OCI-M2 (cell line): ENCODE results near the gene ESRRA.

Experiments
- DNase-seq: peaks from one replicate; lab custom pipeline; 2025; ENCODE audit not compliant: unreplicated experiment; lab: John Stamatoyannopoulos, UW

The ESRRA gene

DNA sequence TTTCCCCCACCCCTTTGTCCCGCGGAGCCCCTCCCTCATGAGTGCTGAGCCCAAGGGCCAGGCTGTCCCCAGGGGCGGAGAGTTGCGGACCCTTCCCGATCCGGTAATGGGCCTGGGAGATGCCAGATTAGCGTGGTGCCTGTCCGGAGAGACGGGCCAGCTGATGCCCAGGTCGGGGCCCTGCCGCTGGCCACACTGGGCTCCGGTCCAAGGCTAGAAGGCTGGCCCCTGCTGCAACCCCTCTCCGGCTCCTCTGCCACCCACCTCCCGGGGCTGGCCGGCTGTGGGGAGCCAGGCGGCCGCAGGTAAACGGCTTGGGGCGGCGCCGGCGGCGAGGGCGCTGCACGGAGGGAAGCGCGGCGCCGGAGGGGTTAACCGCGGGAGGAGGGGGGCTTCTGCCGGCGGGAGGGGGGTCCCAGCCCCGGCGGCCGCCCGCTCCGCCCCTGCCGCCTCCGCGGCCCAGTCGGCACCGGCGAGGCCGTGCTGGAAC is 14.0 kb upstream of the ESRRA start, which contains the start of gene KCNK4:
Gene KCNK4, plus strand, starts transcription at position 41 of the 490 bp plus-strand sequence. CDS start 1,717 bp downstream, outside the sequence.
- DNase-seq: no peak

DNA sequence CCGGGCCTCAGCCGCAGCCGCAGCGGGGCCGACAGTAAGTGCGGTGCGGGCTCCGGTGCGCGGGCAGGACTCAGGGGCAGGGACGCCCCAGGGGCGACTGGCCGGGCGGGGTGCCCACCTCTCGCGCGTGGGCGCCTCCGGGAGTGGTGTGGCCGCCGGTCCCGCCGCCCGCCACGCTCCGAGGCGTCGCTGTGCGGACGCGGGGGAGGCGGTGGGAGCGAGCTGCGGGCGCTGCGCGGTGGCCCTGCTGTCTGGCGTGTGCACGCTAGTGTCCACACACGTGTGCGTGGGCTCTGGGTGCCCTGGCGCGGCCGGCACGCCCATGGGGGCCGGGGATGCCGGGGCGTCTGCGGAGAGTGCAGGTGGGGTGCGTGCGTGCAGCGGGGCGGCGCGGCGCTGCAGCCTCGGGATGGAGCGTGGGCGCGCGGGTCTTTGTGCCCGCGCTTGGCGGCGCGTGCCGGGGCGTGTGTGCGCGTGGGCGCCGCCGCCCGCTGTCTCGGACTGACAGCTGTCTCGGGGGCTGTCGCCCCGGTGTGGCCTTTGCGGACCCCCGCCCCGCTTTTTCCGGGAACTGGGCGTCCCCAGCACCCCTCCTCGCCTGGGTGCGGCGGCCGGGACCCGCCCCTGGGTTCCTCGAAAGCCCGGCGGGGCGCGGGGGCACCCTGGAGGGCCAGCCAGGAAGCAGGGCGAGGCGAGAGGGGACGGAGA is 13.4 kb upstream of the ESRRA start:
- DNase-seq: no peak

DNA sequence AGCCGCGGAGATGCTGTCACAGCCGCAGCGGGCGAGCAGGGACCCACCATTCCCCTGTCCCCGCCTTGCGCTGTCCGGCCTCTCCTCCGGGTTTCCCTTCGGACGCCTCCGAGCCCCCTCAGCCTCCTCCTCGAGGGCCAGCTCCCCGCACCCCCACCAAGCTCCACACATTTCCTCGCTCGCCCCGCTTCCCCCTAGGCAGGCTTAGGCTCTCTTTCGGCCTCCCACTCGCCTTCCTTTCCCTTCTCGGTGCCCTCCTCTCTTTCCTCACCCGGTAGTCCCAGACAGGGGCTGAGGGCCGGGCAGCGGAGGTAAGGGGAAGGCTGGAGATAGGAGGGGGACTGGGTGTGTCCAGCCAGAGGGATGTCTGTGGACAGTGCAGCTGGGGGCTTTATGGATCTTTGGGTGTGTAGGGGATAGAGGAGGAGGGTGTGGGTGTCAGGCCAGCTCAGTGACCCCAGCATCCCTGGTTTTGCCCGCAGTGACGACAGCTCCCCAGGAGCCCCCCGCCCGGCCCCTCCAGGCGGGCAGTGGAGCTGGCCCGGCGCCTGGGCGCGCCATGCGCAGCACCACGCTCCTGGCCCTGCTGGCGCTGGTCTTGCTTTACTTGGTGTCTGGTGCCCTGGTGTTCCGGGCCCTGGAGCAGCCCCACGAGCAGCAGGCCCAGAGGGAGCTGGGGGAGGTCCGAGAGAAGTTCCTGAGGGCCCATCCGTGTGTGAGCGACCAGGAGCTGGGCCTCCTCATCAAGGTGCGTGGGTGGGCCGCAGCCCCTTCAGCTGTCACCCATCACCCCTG is 12.7 kb upstream of the ESRRA start:
- DNase-seq: no peak

DNA sequence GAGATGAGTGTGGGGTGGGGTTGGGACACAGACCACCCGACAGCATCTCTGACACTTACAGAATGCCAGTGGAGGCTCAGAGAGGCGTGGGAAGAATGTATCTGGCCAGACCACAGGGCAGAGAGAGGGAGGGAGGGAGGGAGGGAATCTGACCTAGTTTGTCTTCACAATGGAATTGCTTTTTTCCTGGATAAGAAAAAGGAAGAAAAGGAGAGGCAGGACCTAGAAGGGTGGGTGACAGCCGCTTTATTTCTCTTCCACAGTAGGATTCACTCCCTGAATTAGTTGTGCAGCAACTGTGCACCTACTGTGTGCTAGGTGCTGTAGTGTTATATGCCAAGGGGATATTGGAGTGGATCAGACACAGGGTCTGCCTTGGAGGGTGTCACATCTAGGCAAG is 10.6 kb upstream of the ESRRA start:
- no peak for DNase-seq

DNA sequence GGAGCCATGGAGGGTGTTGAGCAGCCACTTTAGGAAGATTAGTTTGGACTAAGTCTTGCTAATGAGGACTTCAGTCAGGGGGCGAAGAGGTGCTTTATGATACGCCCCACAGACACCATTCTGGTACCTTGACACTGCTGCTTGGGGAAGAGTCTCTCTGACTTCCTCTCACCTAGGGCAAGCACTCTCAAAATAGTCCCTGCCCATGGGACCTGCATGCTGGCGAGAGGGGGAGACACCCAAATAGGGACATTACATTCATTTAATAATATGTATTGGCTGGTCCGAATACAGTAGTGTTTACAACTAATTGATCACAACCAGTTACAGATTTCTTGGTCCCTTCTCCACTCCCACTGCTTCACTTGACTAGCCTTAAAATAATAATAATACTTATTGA is 9.6 kb upstream of the ESRRA start:
- no peak for DNase-seq

DNA sequence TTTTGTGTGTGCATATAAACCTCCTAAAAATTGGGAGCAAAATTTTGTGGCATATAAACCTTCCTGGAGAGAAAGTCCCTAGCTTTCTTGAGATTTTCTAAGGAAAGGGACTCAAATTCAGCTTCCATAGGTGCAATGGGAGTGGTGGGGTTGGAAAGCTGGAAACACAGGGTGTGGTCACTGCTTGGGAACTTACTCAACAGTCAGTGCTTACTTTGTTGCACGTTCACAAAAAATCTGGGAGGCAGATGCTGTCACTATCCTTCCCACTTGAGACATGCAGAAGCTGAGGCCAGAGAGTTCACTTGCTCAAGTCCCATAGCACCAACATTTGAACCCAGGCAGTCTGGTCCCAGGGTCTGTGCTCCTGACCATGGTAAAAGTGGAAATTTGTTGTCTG is 9.1 kb upstream of the ESRRA start:
- DNase-seq: no peak

DNA sequence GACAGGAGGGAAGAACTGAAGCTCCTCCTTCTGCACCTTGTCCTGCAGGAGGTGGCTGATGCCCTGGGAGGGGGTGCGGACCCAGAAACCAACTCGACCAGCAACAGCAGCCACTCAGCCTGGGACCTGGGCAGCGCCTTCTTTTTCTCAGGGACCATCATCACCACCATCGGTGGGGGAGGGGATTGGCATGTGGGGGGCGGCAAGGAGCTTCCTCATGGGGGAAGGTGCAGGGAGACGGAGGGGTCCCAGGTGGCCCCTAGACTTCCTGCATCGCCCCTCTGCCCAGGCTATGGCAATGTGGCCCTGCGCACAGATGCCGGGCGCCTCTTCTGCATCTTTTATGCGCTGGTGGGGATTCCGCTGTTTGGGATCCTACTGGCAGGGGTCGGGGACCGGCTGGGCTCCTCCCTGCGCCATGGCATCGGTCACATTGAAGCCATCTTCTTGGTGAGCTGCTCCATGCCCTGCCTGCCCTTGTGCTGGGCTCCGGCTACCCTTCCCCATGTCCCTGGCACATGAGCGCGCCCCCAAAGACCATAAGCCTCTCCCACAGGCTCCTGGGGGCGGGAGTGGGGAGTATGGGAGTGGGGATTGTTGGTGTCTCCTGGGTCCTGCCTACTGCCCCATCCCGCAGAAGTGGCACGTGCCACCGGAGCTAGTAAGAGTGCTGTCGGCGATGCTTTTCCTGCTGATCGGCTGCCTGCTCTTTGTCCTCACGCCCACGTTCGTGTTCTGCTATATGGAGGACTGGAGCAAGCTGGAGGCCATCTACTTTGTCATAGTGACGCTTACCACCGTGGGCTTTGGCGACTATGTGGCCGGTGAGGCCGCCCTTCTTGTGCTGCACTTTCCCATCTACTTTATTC is 8.3 kb upstream of the ESRRA start:
- no peak for DNase-seq

DNA sequence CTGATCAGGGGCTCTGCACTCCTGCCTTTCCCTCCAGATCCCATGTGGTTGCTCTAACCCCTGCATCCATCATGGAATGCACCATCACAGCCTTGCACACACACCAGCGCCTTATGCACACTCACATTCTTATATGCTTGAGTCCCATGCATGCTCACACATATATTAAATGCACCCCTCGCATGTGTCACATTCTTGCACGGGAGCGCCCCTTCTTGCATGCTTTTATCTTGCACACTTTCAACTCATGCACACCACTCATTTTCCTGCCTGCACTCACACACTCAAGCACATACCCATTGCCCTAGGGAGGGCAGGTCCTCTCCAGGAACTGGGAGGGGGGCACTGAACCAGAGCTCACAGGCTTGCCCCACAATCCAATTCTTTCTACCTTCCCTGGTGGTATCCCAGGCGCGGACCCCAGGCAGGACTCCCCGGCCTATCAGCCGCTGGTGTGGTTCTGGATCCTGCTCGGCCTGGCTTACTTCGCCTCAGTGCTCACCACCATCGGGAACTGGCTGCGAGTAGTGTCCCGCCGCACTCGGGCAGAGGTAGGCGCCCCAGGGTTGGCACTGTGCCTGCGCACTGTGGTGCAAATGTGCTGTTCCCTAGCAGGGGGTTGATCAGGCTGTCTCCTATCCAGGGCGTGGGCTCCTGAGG is 7.5 kb upstream of the ESRRA start:
- no peak for DNase-seq

DNA sequence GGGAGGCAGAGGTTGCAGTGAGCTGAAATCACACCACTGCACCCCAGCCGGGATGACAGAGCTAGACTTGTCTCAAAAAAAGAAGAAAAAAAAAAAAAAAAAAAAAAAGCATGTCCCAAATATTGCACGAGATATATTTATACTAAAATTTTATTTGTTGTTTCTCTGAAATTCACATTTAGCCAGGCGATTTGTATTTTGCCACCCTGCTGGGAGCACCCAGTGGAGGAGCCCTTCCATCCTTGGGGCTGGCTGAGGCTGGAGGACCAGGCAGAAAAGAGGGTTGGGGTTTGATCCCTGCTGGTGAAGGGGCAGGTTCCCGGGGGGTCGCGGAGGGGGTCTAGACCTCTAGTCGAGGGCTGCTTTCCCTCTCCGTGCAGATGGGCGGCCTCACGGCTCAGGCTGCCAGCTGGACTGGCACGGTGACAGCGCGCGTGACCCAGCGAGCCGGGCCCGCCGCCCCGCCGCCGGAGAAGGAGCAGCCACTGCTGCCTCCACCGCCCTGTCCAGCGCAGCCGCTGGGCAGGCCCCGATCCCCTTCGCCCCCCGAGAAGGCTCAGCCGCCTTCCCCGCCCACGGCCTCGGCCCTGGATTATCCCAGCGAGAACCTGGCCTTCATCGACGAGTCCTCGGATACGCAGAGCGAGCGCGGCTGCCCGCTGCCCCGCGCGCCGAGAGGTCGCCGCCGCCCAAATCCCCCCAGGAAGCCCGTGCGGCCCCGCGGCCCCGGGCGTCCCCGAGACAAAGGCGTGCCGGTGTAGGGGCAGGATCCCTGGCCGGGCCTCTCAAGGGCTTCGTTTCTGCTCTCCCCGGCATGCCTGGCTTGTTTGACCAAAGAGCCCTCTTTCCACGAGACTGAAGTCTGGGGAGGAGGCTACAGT is 6.1 kb upstream of the ESRRA start:
- no peak for DNase-seq

DNA sequence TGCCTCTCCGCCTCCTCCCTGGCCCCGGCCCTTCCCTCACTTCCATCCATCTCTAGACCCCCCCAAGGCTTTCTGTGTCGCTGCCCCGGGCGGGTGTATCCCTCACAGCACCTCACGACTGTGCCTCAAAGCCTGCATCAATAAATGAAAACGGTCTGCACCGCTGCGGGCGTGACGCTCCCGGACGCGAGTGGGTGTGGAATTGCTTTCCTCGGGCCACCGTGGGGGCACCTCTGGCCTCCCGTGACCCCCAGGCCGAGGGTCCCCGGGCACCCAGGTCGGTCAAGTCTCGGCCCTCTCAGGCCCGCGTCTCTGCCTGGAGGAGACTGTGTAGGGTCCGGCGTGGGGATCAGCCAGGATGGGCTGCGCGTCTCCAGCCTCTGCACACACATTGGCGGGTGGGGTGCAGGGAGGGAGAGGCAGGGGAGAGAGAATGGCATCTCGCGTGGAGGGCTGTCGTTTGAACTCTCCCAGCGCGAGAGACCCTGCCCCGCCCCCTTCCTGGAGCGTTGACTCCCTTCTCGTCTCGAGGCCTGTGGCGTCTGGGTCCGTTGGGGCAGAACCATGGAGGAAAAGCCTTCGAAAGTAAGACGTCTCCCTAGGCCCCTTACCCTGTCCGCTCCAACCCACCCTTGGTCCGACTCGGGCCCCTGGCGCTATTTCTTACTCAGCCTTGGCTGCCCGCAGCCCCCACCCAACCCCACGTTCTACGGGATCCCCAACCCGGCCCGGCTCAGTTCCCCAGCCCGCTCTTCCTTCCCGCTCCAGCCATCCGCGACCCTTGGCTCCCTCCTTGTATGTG is 5.3 kb upstream of the ESRRA start, which contains the start of gene CATSPERZ:
Gene CATSPERZ, plus strand, starts transcription at position 512 of the 802 bp plus-strand sequence. Its CDS starts 53 bp downstream, at position 565.
- no peak for DNase-seq

DNA sequence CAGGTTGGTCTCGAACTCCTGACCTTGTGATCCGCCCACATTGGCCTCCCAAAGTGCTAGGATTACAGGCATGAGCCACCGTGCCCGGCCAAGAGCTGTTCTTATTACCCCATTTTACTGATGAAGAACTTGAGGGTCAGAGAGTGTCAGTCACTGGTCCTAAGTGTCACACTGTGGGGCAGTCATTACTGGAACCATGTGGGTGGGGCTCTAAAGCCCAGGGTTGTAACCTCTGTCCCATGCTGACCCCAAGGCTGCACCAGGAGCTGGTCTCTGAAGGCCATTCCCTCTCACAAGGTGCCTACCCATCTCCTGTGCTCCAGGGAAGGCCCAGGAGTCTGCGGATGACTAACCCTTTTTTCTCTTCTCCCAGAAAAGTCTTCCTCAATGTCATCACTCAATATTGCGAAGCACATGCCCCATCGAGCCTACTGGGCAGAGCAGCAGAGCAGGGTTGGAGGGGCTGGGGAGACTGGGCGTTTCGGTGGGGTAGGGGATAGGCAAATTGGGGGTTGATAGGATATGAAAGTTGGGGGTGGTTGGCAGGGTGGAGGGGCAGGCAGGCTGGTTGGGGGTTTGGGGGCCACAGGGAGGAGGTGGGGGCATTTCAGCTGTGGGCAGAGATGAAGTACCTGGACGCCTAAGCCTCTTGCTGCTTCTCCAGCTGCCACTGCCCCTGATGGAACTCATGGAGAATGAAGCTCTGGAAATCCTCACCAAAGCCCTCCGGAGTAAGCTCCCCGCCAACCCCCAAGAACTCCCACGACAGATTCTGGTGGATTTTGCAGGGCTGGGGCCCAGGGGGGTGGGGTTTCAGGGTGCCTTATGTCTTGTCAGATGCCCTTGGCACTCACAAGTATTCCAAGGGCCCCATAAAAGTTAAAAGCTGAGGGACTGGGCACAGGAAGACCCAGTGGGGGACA is 2.0 kb upstream of the ESRRA start:
- no peak for DNase-seq

DNA sequence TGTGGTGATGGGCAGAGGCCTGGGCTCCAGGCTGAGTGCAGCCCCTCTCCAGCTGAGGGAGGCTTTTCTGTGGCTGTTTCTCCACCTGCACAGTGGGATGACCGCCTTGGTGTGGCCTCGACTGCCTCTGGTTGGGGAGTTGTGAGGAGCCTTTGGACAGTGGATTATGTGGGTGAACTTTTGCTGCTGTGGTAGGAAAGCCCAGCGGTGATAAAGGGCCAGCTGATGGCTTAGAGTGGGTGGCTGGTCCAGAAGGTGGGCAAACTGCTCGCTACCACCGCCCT is 1.4 kb upstream of the ESRRA start:
- DNase-seq: no peak

DNA sequence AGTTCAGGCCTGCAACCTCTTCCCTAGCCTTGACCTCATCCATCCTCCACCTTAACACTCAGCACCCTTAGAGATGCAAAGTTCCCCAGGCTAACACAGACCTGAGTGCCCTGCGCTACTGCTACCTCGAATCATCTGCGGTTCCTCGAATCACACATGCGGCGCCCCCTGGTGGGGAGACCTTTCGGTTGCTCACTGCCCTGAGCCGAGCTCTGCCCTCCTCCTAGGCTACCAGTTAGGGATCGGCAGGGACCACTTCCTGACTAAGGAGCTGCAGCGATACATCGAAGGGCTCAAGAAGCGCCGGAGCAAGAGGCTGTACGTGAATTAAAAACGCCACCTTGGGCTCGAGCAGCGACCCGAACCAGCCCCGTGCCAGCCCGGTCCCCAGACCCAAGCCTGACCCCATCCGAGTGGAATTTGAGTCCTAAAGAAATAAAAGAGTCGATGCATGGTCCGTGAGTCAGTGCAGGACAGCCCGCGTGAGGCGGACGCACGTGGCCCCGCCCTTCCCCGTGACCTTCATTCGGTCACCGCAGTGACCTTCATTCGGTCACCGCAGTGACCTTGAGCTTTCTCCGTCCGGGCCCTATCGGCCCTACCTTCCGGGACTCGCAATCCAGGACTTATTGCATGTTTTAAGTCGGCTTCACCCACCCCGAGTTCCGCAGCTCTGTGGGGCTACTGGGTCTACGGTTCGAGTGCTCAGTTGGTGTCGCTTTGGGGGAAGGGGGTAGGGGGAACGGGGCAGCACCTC is 830 bp upstream of the ESRRA start:
- peak; percentile 79 for DNase-seq

DNA sequence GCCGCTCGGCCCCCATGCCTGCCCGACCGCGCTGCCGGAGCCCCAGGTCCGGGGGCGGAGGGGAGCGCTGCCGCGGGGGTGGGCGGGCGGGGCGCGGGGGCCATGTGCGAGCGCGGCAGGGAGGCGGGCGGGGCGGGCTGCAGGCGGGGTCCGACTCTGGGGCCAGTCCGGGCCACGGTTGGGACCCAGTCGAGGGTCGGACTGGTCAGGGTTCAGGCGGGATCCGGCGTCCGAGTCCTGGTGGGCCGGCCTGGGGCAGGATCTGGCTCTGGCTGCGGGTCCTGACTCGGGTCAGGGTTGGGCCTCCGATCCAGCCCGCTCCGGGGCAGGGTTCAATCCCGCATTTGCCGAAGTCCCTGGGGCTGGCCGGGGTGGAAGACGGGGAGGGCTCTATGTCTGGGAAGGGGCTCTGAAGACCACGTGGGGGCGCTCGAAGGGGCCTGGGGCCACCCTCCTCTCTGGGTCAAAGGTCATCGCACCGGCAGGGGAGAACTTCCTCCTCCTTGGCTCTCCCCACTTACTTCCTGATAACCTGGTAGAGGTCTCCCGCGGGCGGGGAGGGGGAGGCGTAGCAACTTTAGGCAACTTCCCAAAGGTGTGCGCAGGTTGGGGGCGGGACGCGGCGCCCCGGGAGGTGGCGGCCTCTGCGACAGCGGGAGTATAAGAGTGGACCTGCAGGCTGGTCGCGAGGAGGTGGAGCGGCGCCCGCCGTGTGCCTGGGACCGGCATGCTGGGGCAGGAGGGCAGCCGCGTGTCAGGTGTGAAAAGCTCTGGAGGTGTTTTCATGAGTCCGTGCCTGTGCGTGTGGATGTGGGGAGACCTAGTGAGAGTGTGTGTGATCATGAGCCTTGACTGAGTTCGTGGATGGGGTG is 603 bp downstream of the ESRRA start:
- DNase-seq: peak; percentile 27

DNA sequence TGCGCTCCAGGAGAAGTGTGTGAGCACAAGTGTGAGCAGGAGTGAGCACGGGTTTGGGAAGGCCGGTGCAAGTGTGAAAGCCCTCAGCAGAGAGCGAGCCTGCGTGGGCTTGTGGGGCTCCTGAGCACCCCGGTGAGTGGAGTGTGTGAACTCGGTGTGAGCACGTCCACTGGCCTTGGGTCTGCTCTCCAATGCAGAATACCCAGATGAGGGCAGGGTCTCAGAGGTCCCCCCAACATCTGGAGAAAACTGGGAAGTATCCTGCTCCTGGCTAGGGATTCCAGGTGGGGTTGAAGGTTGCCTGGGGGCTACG is 1.2 kb downstream of the ESRRA start:
- DNase-seq: no peak

DNA sequence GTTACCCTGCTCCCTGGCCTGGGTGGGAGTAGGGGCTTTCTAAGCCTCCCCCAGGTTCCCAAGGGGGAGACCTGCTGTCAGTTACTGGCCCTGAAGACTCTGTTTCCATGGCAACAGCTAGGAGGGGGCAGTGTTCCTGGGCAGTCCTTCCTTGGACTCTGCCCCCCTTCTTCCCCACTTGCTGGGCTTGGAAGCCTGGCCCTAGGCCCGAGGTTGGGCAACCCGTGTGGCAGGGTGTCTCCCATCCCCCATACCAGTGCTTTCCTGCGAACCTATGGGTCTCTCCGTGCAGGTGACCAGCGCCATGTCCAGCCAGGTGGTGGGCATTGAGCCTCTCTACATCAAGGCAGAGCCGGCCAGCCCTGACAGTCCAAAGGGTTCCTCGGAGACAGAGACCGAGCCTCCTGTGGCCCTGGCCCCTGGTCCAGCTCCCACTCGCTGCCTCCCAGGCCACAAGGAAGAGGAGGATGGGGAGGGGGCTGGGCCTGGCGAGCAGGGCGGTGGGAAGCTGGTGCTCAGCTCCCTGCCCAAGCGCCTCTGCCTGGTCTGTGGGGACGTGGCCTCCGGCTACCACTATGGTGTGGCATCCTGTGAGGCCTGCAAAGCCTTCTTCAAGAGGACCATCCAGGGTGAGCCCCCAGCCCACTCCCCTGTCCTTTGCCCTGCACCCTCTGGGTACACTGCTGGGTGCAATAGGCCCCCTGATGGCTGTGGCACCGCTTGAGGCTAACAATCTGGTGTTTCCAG is 1.7 kb downstream of the ESRRA start:
- DNase-seq: no peak
